Measurements from ENCODE around the gene QRICH2. TPM values are rescaled to one million over a fixed set of nuclear protein-coding genes. Genes with fewer than 3 reads are reported as not detected.

The QRICH2 gene
- total RNA-seq, 4 donors from 2014 or later = 1.2 to 1.8 (median 1.6) TPM

DNA sequence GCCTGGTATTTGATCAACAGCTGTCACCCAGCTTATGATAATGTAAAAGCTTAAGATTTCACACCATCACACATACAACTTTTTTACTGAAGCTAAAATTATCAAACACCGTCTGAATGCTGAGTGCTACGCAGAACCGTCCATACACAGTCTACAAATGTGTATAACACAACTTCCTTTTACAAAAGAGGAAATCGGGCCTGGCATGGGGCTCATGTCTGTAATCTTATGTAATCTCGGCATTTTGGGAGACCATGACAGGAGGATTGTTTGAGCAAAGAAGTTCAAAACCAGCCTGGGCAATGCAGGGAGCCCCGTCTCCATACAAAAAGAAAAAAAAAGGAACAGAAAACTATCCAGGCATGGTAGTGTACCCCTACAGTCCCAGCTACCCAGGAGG is 19.6 kb upstream of the QRICH2 start:
- TF ChIP-seq, protein P1, sequence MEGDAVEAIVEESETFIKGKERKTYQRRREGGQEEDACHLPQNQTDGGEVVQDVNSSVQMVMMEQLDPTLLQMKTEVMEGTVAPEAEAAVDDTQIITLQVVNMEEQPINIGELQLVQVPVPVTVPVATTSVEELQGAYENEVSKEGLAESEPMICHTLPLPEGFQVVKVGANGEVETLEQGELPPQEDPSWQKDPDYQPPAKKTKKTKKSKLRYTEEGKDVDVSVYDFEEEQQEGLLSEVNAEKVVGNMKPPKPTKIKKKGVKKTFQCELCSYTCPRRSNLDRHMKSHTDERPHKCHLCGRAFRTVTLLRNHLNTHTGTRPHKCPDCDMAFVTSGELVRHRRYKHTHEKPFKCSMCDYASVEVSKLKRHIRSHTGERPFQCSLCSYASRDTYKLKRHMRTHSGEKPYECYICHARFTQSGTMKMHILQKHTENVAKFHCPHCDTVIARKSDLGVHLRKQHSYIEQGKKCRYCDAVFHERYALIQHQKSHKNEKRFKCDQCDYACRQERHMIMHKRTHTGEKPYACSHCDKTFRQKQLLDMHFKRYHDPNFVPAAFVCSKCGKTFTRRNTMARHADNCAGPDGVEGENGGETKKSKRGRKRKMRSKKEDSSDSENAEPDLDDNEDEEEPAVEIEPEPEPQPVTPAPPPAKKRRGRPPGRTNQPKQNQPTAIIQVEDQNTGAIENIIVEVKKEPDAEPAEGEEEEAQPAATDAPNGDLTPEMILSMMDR (IDR thresholded peaks at IDR 0.05) = no peak
- DNase-seq (ENCODE audit: low spot score) = no peak
- ATAC-seq (ENCODE audit: low FRiP score) = no peak

- no peak for ATAC-seq (ENCODE audit: low FRiP score)
- TF ChIP-seq, protein P1 (IDR thresholded peaks at IDR 0.05) = no peak
- no peak for DNase-seq (ENCODE audit: low spot score)
These were observed 18.2 kb upstream of the QRICH2 start for GRCh38 chr17:76326306-76326705.

DNA sequence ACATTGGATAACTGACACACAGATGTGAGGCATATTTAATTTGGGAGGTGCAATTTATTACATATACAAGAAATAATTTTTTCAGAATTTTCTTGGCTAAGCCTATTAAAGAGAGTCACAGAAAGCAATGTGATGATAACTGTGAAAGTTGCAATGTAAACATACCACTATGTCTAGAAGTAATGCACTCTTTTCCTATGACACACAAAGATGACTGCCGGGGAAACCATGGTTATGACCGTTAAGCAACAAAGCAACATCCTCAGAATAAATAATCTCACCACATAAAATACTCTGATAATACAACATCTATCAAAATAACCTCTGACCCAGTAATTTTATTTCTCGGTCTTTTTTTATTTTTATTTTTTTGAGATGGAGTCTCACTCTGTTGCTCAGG is 10.5 kb upstream of the QRICH2 start:
- no peak for DNase-seq (ENCODE audit: low spot score)
- no peak for ATAC-seq (ENCODE audit: low FRiP score)
- TF ChIP-seq, protein P1 (IDR thresholded peaks at IDR 0.05) = no peak

DNA sequence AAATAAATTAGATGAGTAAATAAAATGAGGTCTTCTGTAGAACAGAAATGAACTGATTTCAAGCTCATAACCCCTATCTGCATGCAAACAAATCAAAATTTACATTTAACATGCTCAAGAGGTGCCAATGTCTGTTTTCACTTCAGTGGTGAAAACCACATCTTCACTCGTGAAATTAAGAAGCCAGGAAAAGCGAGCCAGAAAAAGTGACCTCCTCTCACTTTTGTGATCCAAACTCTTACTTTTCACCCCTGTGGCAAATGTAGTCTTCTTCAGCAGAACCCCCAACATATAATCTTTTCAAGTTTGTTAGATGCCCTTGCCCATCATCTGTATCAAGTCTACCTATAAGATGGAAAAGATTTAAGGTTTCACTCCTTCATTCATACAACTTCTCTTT is 9.5 kb upstream of the QRICH2 start:
- ATAC-seq (ENCODE audit: low FRiP score) (no peak), DNase-seq (ENCODE audit: low spot score) (no peak)
- TF ChIP-seq, protein P1 (IDR thresholded peaks at IDR 0.05) = no peak

DNA sequence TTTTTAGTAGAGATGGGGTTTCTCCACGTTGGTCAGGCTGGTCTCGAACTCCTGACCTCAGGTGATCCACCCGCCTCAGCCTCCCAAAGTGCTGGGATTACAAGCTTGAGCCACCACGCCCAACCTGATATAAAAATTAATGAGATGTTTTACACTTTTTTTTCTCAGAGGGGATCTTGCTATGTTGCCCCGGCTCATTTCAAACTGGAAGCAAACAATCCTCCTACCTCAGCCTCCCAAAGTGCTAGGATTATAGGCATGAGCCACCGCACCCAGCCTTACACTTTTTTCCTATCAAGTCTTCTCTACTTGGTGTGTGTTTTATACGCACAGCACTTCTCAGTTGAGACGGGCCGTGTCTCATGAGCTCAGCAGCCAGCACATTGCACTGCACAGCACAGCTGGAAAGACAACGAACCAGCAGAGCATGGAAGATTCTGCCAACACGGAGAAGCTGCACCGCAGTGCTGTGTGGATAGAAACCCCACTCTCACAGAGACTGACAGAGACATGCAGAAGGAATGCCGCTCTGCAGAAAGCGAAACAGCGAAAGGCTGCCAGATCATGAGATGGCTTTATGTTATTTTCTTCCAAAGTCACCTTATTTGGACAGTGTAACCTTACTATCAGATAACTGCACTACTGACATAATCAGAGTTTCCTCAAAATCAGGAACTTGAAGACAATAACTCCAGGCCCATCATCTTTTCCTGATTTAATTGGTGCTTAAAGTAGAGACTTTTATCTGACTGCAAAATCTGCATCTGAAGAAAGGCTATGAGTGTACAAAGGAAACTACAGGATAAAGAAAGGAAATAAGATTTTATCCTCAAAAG is 6.5 kb upstream of the QRICH2 start:
- DNase-seq (ENCODE audit: low spot score) = no peak
- TF ChIP-seq, protein P1 (IDR thresholded peaks at IDR 0.05) = no peak
- no peak for ATAC-seq (ENCODE audit: low FRiP score)

DNA sequence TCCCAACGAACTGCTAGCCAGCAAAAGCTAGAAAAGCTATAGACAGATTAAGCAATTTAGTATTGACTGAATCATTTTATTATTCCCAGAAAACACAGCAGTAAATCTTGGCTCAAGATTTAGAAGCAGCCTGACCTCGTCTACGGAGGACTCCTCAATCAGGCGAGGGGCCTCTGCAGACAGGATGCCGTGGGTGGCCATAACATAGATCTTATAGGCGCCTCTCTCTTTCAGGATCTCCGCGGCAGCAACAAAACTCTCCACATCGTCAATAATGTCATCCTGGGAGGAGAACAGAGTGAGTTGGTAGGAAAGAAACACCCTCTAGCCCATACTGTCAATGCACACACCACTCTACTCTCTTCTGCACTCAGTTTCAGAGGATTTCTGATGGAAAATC is 4.7 kb upstream of the QRICH2 start:
- TF ChIP-seq, protein P1 (IDR thresholded peaks at IDR 0.05) = no peak
- DNase-seq (ENCODE audit: low spot score) = no peak
- no peak for ATAC-seq (ENCODE audit: low FRiP score)

GRCh38 chr17:76309461-76309860 is 1.4 kb upstream of the QRICH2 start:
- TF ChIP-seq, protein P1 (IDR thresholded peaks at IDR 0.05) = no peak
- ATAC-seq (ENCODE audit: low FRiP score) = no peak
- no peak for DNase-seq (ENCODE audit: low spot score)

Data from omental fat pad (tissue), 4 donors.